Activated CD8-positive, alpha-beta memory T cell treated with anti-CD3 and anti-CD28 coated beads for 36 hours (primary cell): ENCODE results near the gene ZC3H12A. TPM values are rescaled to one million over a fixed set of nuclear protein-coding genes. Genes with fewer than 3 reads are reported as not detected.

Source experiments
- CTCF ChIA-PET: fragments of 350-600 bp; sonication (Branson Sonifier 250); formaldehyde crosslinking; loops from one replicate; lab custom pipeline; 2021; ENCODE audit warnings: antibody characterized with exemption; lab: Charles Lee
- POLR2A ChIA-PET: fragments of 350-600 bp; sonication (Branson Sonifier 250); formaldehyde crosslinking; loops from one replicate; lab custom pipeline; 2021; ENCODE audit warnings: antibody characterized with exemption; lab: Charles Lee
- total RNA-seq, 2 experiments: library from RNA; stranded (reverse); gene quantifications; one replicate each; pipeline ENCODE4 v1.2.3, GENCODE V29; 2021

Gene ZC3H12A
- total RNA-seq, 2 experiments from 2014 or later = 33.5 to 36.2 TPM

- ChIA-PET CTCF (interaction anchor here (0.9 to 2.0 kb wide), 4 partner anchors 16 to 875 kb away, joined by 3 to 8 read pairs (median 3); no protein-coding TSS in a partner anchor), POLR2A (interaction anchor here (0.7 kb wide), 1 partner anchor 425 kb away, joined by 3 read pairs; no protein-coding TSS in a partner anchor)
Measured at GRCh38 chr1:37449936-37450335, 24.4 kb upstream of the ZC3H12A start.

GRCh38 chr1:37452416-37452815 lies 22.0 kb upstream of the ZC3H12A start:
- CTCF ChIA-PET = interaction anchor here (7.8 kb wide), 1 partner anchor 35 kb away, joined by 105 read pairs; no protein-coding TSS in a partner anchor

GRCh38 chr1:37453647-37454046 lies 20.7 kb upstream of the ZC3H12A start:
- ChIA-PET CTCF (interaction anchor here (0.6 to 7.8 kb wide), 6 partner anchors 19 to 172 kb away, joined by 3 to 105 read pairs (median 6); no protein-coding TSS in a partner anchor), POLR2A (interaction anchor here (0.5 to 0.7 kb wide), 3 partner anchors 25 to 1051 kb away, joined by 3 to 11 read pairs (median 3); no protein-coding TSS in a partner anchor)

More at GRCh38 chr1:37452416-37452815, 22.0 kb upstream of the ZC3H12A start:
- POLR2A ChIA-PET = no interaction called here

DNA sequence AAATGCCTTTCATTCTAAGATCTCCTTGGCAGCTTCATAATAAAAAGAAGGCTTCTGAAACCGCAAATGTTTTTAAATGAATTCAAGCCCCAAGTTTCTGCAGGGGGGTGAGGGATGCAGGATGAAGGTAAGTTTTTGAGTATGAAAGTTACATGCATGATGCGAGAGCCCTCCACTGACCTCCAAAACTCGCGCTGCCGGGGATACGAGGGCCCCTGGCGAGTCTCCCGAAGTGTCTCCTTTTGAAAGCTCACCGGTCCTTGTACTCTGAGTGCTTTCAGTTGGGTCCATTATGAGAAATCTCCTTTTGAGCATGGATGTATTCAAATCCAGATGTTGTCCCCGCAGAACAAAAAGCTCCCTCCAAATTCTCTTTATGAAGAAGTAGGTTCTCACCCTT lies 18.9 kb upstream of the ZC3H12A start:
- POLR2A ChIA-PET = interaction anchor here (1.3 to 1.5 kb wide), 2 partner anchors 19 to 30 kb away, joined by 3 to 6 read pairs; partner anchors contain the start of gene ZC3H12A
- CTCF ChIA-PET = interaction anchor here (0.7 to 7.8 kb wide), 8 partner anchors 12 to 226 kb away, joined by 3 to 105 read pairs (median 8); no protein-coding TSS in a partner anchor

GRCh38 chr1:37456614-37457013 lies 17.8 kb upstream of the ZC3H12A start:
- ChIA-PET CTCF (interaction anchor here (1.4 to 7.8 kb wide), 2 partner anchors 16 to 31 kb away, joined by 4 to 105 read pairs; no protein-coding TSS in a partner anchor), POLR2A (no interaction called here)

GRCh38 chr1:37458551-37458950 lies 15.8 kb upstream of the ZC3H12A start:
- CTCF ChIA-PET = interaction anchor here (0.6 to 7.8 kb wide), 5 partner anchors 13 to 197 kb away, joined by 3 to 105 read pairs (median 3); partner anchors contain the start of gene MEAF6

DNA sequence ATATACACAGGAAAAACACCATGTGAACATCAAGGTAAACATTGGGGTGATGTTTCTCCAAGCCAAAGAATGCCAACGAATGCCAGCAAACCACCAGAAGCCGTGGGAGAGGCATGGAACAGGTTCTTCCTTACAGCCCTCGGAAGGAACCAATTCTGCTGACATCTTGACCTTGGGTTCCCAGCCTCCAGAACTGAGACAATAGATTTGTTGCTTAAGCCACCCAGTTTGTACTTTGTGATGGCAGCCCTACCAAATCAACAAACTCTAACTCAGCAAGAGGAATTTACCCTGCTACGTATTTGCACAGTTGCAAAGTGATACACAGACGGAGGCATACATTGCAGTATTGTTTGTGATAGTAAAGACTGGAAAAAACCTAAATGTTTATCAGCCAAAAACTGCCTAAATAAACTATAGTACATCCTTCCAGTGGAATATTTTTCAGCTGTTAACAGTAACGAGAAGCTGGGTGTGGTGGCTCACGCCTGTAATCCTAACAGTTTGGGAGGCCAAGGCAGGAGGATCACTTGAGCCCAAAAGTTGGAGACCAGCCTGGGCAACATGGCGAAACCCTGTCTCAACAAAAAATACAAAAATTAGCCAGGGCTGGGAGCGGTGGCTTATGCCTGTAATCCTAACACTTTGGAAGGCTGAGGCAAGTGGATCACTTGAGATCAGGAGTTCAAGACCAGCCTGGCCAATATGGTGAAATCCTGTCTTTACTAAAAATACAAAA lies 12.5 kb upstream of the ZC3H12A start:
- ChIA-PET POLR2A (no interaction called here), CTCF (no interaction called here)

More at GRCh38 chr1:37458551-37458950, 15.8 kb upstream of the ZC3H12A start:
- POLR2A ChIA-PET = no interaction called here

GRCh38 chr1:37464443-37464842 lies 9.9 kb upstream of the ZC3H12A start:
- ChIA-PET CTCF (no interaction called here), POLR2A (no interaction called here)

- CTCF ChIA-PET = interaction anchor here (1.5 kb wide), 1 partner anchor 21 kb away, joined by 10 read pairs; no protein-coding TSS in a partner anchor
- POLR2A ChIA-PET = no interaction called here
Measured at GRCh38 chr1:37465593-37466517, 8.5 kb upstream of the ZC3H12A start.

- ChIA-PET CTCF (interaction anchor here (0.5 to 1.1 kb wide), 3 partner anchors 10 to 187 kb away, joined by 3 to 6 read pairs (median 4); no protein-coding TSS in a partner anchor), POLR2A (interaction anchor here (1.6 kb wide), 1 partner anchor 9 kb away, joined by 4 read pairs; no protein-coding TSS in a partner anchor)
Measured at GRCh38 chr1:37468037-37468436, 6.3 kb upstream of the ZC3H12A start.

DNA sequence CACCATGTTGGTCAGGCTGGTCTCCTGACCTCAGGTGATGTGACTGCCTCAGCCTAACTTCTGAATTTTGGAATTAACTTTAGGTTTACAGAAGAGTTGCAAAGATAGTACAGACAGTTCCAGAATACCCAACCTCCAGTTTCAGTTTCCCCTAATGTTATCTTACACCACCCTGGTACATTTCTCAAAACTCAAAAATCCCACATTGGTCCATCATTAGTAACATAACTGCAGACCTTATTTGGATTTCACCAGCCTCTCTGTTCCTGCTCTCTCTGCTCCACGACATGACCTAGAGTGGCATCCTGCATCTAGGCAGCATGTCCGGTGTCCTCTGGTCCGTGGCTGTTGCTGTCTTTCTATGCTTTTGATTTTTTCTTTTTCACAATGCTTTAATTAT lies 5.0 kb upstream of the ZC3H12A start:
- CTCF ChIA-PET = interaction anchor here (2.6 kb wide), 1 partner anchor 17 kb away, joined by 9 read pairs; no protein-coding TSS in a partner anchor

GRCh38 chr1:37471345-37472231 lies 2.8 kb upstream of the ZC3H12A start:
- POLR2A ChIA-PET = no interaction called here

More for the DNA sequence above, 5.0 kb upstream of the ZC3H12A start:
- POLR2A ChIA-PET = no interaction called here

DNA sequence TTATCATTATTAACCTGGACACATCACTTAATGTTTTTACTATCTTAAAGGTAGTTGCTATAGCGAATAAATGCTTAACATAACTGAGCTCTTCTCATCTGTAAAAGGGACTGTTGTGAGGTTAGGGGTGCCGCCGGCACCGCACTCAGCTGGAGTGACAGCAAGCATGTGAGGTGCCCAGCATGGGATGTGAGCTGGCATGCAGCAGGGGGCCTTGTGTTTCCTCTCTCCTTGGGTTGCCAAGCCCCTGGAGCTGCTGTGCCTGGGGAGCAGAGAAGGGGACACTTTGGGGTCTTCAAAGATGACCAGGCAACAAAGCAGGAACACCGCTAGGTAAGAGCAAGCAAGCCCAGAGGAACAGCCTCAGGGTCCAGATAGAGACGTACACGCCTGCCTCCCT lies 2.1 kb upstream of the ZC3H12A start:
- CTCF ChIA-PET = interaction anchor here (1.2 to 1.9 kb wide), 3 partner anchors 15 to 18 kb away, joined by 4 to 7 read pairs (median 6); no protein-coding TSS in a partner anchor
- POLR2A ChIA-PET = no interaction called here

More at GRCh38 chr1:37471345-37472231, 2.8 kb upstream of the ZC3H12A start:
- CTCF ChIA-PET = interaction anchor here (1.2 to 1.9 kb wide), 3 partner anchors 15 to 17 kb away, joined by 4 to 7 read pairs (median 6); no protein-coding TSS in a partner anchor

- CTCF ChIA-PET = interaction anchor here (1.2 to 1.9 kb wide), 4 partner anchors 9 to 18 kb away, joined by 3 to 7 read pairs (median 5); no protein-coding TSS in a partner anchor
- POLR2A ChIA-PET = interaction anchor here (0.6 to 6.8 kb wide), 3 partner anchors 13 to 63 kb away, joined by 4 to 55 read pairs (median 5); partner anchors contain the start of gene MEAF6
Measured at GRCh38 chr1:37472994-37473393, 1.4 kb upstream of the ZC3H12A start.

DNA sequence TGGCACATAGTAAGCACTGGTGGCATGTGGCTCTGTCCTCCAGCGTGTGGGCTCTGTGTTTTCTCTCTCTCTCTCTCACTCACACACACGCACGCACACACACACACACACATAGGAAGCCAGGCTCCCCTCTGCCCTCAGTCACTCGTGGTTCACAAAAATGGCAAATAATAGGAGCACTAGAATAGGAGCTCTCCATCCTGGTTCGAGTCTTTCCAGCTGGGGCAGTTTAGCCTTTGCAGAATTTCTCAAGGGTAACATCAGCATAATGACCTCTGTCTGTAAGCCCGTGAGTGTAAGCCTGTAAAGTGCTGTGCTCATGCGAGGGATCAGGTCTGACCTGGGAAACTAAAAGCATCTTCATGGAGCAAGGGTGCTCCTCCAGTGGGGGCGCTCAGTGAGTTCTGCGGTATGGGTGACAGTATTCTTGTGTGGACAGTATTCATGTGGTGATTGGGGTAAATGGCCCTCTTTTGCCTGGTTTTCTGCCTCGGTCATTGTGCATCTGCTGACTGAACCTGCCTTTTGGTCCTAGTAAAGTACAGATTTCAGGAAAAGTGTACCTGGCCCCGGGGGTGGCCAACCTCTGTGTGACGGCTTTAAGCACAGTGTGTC lies 842 bp upstream of the ZC3H12A start:
- ChIA-PET CTCF (interaction anchor here (0.9 to 1.9 kb wide), 4 partner anchors 9 to 19 kb away, joined by 3 to 7 read pairs (median 5); no protein-coding TSS in a partner anchor), POLR2A (interaction anchor here (0.6 to 6.8 kb wide), 8 partner anchors 12 to 216 kb away, joined by 3 to 55 read pairs (median 4); partner anchors contain the start of genes MEAF6 and SNIP1)

DNA sequence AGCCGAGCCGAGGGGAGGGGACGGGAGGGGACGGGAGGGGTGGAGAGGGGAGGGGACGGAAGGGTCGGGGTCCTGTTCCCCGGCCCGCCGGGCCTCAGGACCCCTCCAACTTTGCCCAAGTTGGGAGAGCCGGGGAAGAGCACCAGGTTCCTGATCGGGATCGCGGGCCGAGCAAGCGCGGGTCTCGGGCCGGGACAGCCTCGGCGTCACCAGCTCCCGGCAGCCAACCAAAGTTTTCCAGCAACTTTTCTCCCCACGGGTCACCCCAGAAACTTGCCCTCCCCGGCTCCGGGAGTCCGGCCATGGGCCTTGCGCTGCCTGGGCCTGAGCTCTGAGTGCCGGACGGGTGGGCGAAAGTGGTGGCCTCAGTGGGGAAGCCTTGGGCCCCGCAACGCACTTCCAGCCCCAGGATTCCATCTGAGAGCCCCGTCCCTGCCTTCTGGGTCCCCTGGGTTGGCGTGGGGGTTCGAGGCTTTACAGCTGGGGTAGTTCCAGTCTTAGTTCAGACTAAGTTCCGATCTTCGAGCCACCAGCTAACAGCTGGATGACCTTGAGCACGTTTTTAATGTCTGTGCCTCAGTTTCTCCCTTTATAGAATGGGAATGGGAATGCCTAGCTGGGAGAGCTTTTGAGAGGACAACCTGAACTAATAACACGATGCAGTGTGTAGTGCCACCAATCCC lies 458 bp downstream of the ZC3H12A start:
- POLR2A ChIA-PET = interaction anchor here (0.9 to 6.8 kb wide), 7 partner anchors 11 to 218 kb away, joined by 3 to 55 read pairs (median 6); partner anchors contain the start of genes MEAF6 and SNIP1
- CTCF ChIA-PET = interaction anchor here (0.7 to 5.6 kb wide), 6 partner anchors 12 to 79 kb away, joined by 3 to 45 read pairs (median 4); partner anchors contain the start of genes MEAF6 and SNIP1
